IPS-18a (cell line): Measurements from ENCODE around the gene RPL19.

Source experiments
- H3K27ac ChIP-seq: one replicate; pipeline ENCODE4 v1.5.1; 2013; ENCODE audit warnings: low read length
- H3K27me3 ChIP-seq: one replicate; pipeline ENCODE4 v1.6.1; 2013; ENCODE audit warnings: mild to moderate bottlenecking, low read length; ENCODE audit not compliant: control insufficient read depth, insufficient read depth
- H3K36me3 ChIP-seq: one replicate; pipeline ENCODE4 v1.6.1; 2013; ENCODE audit warnings: low read depth, low read length; ENCODE audit not compliant: control insufficient read depth
- H3K4me1 ChIP-seq: one replicate; pipeline ENCODE4 v1.6.1; 2013; ENCODE audit warnings: low read depth, low read length; ENCODE audit not compliant: control insufficient read depth
- H3K4me3 ChIP-seq: one replicate; pipeline ENCODE4 v1.5.1; 2013; ENCODE audit warnings: low read length
- H3K9ac ChIP-seq: one replicate; pipeline ENCODE4 v1.6.1; 2013; ENCODE audit warnings: mild to moderate bottlenecking, low read length, moderate library complexity
- H3K9me3 ChIP-seq: one replicate; pipeline ENCODE4 v1.6.1; 2013; ENCODE audit warnings: low read depth, low read length; ENCODE audit not compliant: control insufficient read depth

Gene RPL19

DNA sequence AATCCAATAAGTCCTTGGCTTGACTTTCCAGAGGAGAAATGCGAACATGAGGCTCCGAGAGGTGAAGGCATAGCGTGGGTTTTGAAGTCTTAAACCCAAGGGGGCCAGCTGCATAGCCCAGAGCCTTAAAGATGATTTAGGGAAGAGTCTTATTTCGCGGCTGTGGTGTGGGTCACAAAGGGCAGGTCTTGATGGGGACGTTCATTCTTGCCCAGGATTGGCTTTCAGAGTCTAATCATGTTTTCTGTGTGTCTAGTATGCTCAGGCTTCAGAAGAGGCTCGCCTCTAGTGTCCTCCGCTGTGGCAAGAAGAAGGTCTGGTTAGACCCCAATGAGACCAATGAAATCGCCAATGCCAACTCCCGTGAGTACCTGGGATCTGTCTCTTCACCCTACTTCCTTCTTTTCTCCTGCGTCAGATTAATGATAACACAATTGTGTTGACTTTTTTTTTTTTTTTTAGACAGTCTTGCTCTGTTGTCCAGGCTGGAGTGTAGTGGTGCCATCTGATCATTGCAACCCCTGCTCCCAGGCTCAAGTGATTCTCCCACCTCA lies 951 bp downstream of the RPL19 start:
- peak overlapping the region; percentile 100 for H3K4me3 ChIP-seq

DNA sequence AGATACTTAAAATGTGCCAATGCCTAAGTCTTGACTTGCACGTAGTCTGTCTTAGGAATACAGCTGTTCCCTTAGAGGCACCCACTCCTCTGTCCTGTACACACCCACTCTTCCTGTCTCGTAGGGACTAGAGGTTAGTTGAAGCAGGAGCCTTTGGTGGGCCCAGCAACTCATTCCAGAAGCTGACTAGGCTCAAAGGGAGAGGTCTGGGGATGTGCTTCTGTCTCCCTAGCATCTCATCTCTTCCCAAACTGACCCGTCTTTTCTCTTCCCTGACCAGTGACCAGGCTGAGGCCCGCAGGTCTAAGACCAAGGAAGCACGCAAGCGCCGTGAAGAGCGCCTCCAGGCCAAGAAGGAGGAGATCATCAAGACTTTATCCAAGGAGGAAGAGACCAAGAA lies 4.2 kb downstream of the RPL19 start:
- H3K4me1 ChIP-seq = peaks cover 14% of the 10 kb centered on the region
- no peak overlapping the region for H3K27ac ChIP-seq
- no peaks in the 10 kb centered on the region for H3K27me3 ChIP-seq
- H3K9ac ChIP-seq = no peak overlapping the region
- peaks cover 46% of the 10 kb centered on the region for H3K36me3 ChIP-seq
- H3K9me3 ChIP-seq = no peaks in the 10 kb centered on the region
- no peak overlapping the region for H3K4me3 ChIP-seq

More for the DNA sequence above, 951 bp downstream of the RPL19 start:
- Histone ChIP-seq H3K9ac (peak overlapping the region; percentile 97), H3K27me3 (no peaks in the 10 kb centered on the region), H3K4me1 (peaks cover 19% of the 10 kb centered on the region), H3K36me3 (peaks cover 46% of the 10 kb centered on the region), H3K9me3 (no peaks in the 10 kb centered on the region), H3K27ac (peak overlapping the region; percentile 99)

DNA sequence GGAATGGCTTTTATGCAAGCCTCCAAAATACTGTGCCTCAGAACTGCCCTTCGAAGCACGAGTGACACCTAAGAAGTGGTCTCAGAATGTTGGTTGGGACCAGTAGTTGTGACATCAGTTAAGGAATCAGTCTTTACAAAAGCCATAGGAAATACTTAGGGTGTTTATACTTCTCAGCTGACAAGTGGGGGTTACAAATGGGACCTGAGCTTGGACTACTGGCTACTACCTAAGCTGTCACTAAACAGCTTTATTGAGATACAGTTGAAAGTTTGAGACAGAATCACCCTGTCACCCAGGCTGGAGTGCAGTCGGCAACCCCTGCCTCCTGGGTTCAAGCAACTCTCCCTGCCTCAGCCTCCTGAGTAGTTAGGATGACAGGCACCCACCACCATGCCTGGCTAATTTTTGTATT lies 5.0 kb downstream of the RPL19 start:
- H3K9me3 ChIP-seq = no peaks in the 10 kb centered on the region
- peaks cover 46% of the 10 kb centered on the region for H3K36me3 ChIP-seq
- no peak overlapping the region for H3K4me3 ChIP-seq
- H3K4me1 ChIP-seq = peaks cover 14% of the 10 kb centered on the region
- H3K27me3 ChIP-seq = peaks cover 1% of the 10 kb centered on the region
- H3K9ac ChIP-seq = no peak overlapping the region
- H3K27ac ChIP-seq = no peak overlapping the region

DNA sequence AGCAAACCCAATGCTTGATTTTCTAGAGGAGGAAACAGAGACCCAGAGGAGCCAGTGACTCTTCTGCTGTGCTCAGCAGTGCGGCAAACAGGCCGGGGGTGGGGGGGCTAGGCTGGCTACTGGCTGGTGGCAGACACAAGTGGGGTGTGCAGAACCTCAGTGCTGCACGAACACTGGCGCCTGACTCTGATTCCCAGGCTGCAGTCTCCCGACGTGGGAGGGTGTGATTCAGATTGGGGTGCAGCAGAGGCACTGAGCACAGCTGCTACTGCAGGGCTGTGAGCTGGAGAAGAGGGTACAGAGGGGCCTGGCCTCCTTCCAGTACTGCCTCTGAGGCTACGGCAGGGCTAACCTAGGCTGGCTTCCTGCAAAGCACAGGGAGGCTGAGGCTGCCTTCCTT lies 8.1 kb downstream of the RPL19 start:
- peaks cover 4% of the 10 kb centered on the region for H3K4me1 ChIP-seq
- H3K9ac ChIP-seq = no peak overlapping the region
- H3K36me3 ChIP-seq = peaks cover 21% of the 10 kb centered on the region
- no peak overlapping the region for H3K4me3 ChIP-seq
- no peaks in the 10 kb centered on the region for H3K9me3 ChIP-seq
- no peak overlapping the region for H3K27ac ChIP-seq
- peaks cover 9% of the 10 kb centered on the region for H3K27me3 ChIP-seq

DNA sequence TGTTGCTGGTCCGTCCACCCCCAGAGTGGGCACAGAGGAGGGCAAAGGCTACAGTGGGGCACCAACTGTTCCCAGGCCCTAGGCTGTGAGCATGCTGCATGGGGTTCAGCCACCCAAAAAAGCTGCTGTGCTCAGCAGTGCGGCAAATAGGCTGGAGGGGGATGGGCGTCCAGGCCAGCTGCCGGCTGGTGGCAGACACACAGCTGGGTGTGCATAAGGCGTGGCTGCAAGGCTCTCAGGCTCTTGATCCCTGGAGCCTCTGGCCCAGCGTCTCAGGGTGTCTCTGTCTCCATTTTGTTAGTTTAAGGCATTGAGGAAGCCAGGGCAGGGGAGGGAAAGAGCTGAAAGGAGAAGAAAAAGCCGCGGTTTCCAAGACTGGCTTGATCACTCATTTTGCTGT lies 8.8 kb downstream of the RPL19 start:
- Histone ChIP-seq H3K9me3 (no peaks in the 10 kb centered on the region), H3K27ac (no peak overlapping the region), H3K4me3 (no peak overlapping the region), H3K9ac (no peak overlapping the region), H3K4me1 (peaks cover 4% of the 10 kb centered on the region), H3K36me3 (peaks cover 13% of the 10 kb centered on the region), H3K27me3 (peaks cover 9% of the 10 kb centered on the region)

DNA sequence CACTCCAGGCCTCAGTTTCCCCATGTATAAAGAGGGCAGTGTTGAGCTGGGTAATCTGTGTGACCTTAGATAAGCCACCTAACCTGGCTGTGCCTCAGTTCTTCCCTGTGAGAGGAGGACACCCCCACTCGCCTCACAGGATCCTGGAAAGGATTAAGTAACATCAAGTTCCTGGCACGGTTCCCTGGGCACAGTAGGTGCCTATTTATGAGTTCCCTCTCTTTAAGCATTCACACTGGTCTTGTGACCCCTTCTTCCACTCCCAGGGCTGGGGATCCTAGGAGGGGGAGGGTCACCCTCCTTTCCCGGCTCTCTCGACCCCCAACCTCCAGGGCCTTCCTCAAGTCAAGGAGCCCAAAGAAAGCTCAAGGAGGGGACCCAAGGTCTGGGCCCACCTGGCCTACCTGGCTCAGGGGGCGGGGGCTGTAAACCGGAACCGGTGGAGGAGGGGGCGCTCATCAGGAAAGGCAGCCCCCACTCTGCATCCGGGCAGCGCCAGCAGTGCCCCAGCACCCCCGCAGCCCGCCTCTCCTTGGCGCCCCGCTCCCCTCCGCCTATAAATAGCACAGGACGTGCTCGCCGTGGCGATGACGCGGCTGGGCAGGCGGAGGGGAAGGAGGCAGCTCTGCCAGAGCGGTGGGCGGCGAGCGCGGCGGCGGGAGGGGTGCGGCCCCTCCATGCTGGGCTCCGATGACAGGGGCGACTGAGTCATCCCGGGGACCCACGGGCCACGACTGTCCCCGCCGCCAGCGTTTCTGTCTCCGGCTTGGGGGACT lies 9.4 kb downstream of the RPL19 start:
- H3K4me1 ChIP-seq = peaks cover 4% of the 10 kb centered on the region
- peak overlapping the region; percentile 29 for H3K4me3 ChIP-seq
- H3K27me3 ChIP-seq = peaks cover 9% of the 10 kb centered on the region
- no peaks in the 10 kb centered on the region for H3K9me3 ChIP-seq
- no peak overlapping the region for H3K27ac ChIP-seq
- no peak overlapping the region for H3K9ac ChIP-seq
- peaks cover 7% of the 10 kb centered on the region for H3K36me3 ChIP-seq

DNA sequence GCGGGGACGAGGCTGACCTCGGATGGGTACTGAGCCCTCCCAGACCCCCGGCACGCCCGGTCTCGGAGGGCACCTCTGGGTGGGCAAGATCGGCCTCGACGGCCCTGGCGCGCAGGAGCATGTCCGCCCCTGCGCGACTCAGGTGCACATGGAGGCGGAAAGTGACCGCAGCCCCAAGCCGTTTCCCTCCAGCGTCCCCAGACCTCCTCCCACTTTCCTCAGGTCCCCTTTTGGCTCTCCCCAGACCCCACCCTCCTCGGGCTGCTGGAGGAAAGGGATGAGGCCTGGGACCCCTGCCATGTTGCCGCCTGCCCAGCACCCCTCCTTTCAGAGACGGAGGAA lies 10.0 kb downstream of the RPL19 start:
- H3K27me3 ChIP-seq = peaks cover 9% of the 10 kb centered on the region
- H3K9me3 ChIP-seq = no peaks in the 10 kb centered on the region
- no peak overlapping the region for H3K9ac ChIP-seq
- peaks cover 2% of the 10 kb centered on the region for H3K36me3 ChIP-seq
- H3K4me3 ChIP-seq = peak overlapping the region; percentile 29
- peaks cover 4% of the 10 kb centered on the region for H3K4me1 ChIP-seq
- H3K27ac ChIP-seq = no peak overlapping the region

DNA sequence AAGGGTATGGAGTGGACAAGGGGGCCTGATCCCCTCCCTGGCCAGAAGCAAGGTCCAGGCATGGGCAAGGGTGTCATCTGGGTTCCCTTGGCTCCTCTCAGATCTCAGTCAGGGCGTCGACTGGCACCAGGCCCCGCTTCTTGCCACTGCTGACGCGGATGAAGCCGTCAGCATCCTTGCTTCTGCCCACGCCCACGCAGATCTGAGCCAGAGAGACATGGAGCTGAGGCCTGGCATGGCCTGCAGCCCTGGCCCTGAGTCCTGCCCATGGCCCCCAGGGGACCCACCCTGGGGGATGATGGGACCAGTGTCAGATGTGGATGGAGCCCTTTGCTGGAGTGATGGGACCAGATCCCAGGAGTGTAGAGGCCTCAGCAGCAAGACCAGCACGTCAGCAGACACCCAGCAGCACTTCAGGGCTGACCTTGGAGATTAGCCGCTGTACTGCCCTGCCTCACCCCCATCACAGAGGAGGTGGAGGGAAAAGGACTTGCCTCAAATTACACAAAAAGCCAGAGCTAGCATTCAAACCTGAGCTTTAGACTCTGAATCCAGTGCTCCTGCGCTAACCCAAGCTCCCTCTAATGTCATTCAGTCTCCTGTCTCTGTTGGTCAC lies 12.2 kb downstream of the RPL19 start:
- Histone ChIP-seq H3K36me3 (no peaks in the 10 kb centered on the region), H3K27me3 (peaks cover 15% of the 10 kb centered on the region), H3K4me3 (no peak overlapping the region), H3K9me3 (no peaks in the 10 kb centered on the region), H3K4me1 (peaks cover 4% of the 10 kb centered on the region), H3K27ac (no peak overlapping the region), H3K9ac (no peak overlapping the region)

DNA sequence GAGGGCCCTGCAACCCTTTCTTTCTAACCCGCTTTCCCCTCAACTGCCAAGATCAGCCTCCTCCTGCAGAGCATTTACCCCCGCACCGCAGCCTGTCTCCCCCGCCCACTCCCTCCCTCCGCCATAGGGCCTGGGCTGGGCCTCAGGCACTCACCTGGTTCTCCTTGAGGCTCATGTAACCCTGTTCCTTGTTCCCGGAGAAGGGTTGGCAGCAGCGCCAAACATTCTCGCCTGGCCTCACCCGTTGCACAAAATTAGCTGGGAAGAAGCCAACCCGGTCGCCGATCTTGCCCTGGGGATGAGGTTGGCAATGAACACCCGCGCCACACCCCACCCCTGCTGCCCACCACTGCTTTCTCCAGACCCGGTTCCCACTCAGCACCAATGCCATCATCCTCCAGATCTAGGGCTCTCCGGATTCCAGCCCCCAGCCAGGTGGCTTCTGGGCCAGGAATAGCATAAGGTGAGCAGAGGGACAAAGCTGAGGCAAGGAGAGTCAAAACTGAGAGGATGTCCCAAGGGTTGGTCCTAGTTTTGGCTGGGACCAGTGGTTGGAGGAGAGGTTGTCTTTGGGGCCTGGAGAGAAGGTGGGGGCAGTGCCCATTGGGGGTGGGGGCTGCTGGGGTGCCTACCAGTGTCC lies 12.9 kb downstream of the RPL19 start:
- no peak overlapping the region for H3K27ac ChIP-seq
- peaks cover 20% of the 10 kb centered on the region for H3K27me3 ChIP-seq
- no peak overlapping the region for H3K9ac ChIP-seq
- no peak overlapping the region for H3K4me3 ChIP-seq
- H3K36me3 ChIP-seq = no peaks in the 10 kb centered on the region
- no peaks in the 10 kb centered on the region for H3K9me3 ChIP-seq
- peaks cover 4% of the 10 kb centered on the region for H3K4me1 ChIP-seq

DNA sequence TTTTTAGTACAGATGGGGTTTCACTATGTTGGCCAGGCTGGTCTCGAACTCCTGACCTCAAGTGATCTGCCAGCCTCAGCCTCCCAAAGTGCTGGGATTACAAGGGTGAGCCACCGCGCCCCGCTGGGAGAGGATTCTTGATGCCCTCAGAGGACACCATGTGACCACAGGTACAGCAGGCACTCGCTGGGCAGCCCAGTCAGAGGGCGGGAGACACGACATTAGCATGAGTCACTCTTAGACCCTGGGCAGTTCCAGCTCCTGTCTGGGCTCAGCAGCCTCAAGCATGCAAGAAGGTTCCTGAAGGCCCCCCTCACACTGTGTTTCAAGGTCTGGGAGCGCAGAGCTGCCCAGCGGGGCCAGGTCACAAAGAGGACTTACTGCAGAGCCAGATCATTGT lies 13.8 kb downstream of the RPL19 start:
- H3K9ac ChIP-seq = no peak overlapping the region
- no peaks in the 10 kb centered on the region for H3K9me3 ChIP-seq
- no peak overlapping the region for H3K4me3 ChIP-seq
- H3K27me3 ChIP-seq = peaks cover 29% of the 10 kb centered on the region
- H3K36me3 ChIP-seq = no peaks in the 10 kb centered on the region
- H3K27ac ChIP-seq = no peak overlapping the region
- H3K4me1 ChIP-seq = peaks cover under 1% of the 10 kb centered on the region

DNA sequence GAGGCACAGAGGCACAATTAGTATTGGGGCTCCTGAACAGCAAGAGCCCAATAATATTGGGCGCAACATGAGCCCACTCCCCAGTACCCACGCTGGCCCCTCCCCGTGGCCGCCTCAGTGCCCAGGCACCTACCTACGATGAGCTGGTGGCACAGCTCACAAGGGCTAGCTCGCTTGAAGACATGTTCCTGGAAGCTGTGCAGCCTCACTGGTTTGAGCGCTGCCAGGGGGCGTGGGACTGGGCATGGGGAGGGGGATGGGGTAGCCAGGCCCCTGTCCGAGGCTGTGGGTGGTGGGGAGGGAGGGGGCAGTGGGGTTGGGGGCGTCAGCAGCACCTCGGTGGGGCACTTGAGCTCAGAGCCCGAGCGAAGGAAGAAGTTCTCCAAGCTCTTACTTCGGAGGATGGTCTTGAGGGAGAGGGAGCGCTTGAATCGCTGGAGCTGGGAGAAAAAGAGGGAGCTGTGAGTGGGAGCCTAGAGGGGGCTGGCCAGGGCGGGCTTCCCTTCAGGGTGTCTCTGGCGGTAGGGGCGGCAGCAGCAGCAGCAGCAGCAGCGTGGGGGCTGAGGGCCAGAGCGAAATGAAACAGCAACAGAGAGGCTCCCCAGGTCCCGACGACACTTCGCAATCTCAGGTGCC lies 17.8 kb downstream of the RPL19 start:
- no peak overlapping the region for H3K9ac ChIP-seq
- no peak overlapping the region for H3K27ac ChIP-seq
- H3K9me3 ChIP-seq = no peaks in the 10 kb centered on the region
- no peaks in the 10 kb centered on the region for H3K4me1 ChIP-seq
- H3K27me3 ChIP-seq = peaks cover 29% of the 10 kb centered on the region
- no peaks in the 10 kb centered on the region for H3K36me3 ChIP-seq
- peak overlapping the region; percentile 32 for H3K4me3 ChIP-seq
